AG20443 (cell line): Measurements from ENCODE around the gene PPIP5K1.

Experiments used
- DNase-seq: peaks from one replicate; pipeline ENCODE4 v3.0.0; 2012; ENCODE audit warnings: low spot score, mixed read lengths

PPIP5K1 gene

GRCh38 chr15:43545426-43545825 lies 44.6 kb downstream of the PPIP5K1 start:
- no peak for DNase-seq

- DNase-seq = no peak
These were observed 45.7 kb downstream of the PPIP5K1 start for GRCh38 chr15:43544266-43544665.

GRCh38 chr15:43541785-43542184 lies 48.2 kb downstream of the PPIP5K1 start:
- peak; percentile 9 for DNase-seq

GRCh38 chr15:43538091-43538490 lies 51.9 kb downstream of the PPIP5K1 start:
- DNase-seq = peak; percentile 7

- peak; percentile 3 for DNase-seq
These were observed 55.1 kb downstream of the PPIP5K1 start for GRCh38 chr15:43534897-43535296.

GRCh38 chr15:43532826-43533225 lies 57.2 kb downstream of the PPIP5K1 start:
- peak; percentile 51 for DNase-seq

- peak; percentile 12 for DNase-seq
These were observed 58.9 kb downstream of the PPIP5K1 start for GRCh38 chr15:43531018-43531670.

- no peak for DNase-seq
These were observed 60.2 kb downstream of the PPIP5K1 start for GRCh38 chr15:43529587-43530345.

GRCh38 chr15:43529141-43529540 lies 60.9 kb downstream of the PPIP5K1 start:
- no peak for DNase-seq

GRCh38 chr15:43528542-43529007 lies 61.4 kb downstream of the PPIP5K1 start:
- no peak for DNase-seq

- DNase-seq = no peak
These were observed 62.0 kb downstream of the PPIP5K1 start for GRCh38 chr15:43527802-43528541.

- no peak for DNase-seq
These were observed 62.8 kb downstream of the PPIP5K1 start for GRCh38 chr15:43527016-43527801.

GRCh38 chr15:43526261-43526930 lies 63.6 kb downstream of the PPIP5K1 start:
- no peak for DNase-seq

GRCh38 chr15:43525131-43525530 lies 64.9 kb downstream of the PPIP5K1 start:
- no peak for DNase-seq

- no peak for DNase-seq
These were observed 65.7 kb downstream of the PPIP5K1 start for GRCh38 chr15:43524254-43524845.

- DNase-seq = no peak
These were observed 66.4 kb downstream of the PPIP5K1 start for GRCh38 chr15:43523646-43524045.

GRCh38 chr15:43522247-43522646 lies 67.8 kb downstream of the PPIP5K1 start:
- DNase-seq = no peak

GRCh38 chr15:43521419-43521818 lies 68.6 kb downstream of the PPIP5K1 start:
- DNase-seq = no peak

- no peak for DNase-seq
These were observed 69.9 kb downstream of the PPIP5K1 start for GRCh38 chr15:43520138-43520537.

- no peak for DNase-seq
These were observed 70.8 kb downstream of the PPIP5K1 start for GRCh38 chr15:43519196-43519595.

- peak; percentile 62 for DNase-seq
These were observed 71.7 kb downstream of the PPIP5K1 start for GRCh38 chr15:43518197-43518761.
